Effector memory CD4-positive, alpha-beta T cell (primary cell): Measurements from ENCODE around the gene RNU2-63P.
A peak's percentile ranks its signal among the peaks of the same experiment; 100 is the strongest.
"Not testable (repeated sequence)": the region's sequence is repeated elsewhere in the genome, so short reads cannot be mapped to it uniquely, and the experiment has no call there.

Experiments
- DNase-seq, 3 donors: peaks; one replicate each; pipeline ENCODE4 v3.0.0-alpha.2; 2020
- H3K27ac ChIP-seq: 2 replicates; pipeline ENCODE4 v1.7.0; 2013; ENCODE audit warnings: mild to moderate bottlenecking, low read length, moderate library complexity; ENCODE audit not compliant: insufficient read depth, poor library complexity, severe bottlenecking
- H3K27me3 ChIP-seq: replicated peaks from 2 replicates; pipeline ENCODE4 v1.7.0; 2013; ENCODE audit warnings: mild to moderate bottlenecking, low read length; ENCODE audit not compliant: insufficient read depth, control insufficient read depth, poor library complexity, severe bottlenecking
- H3K36me3 ChIP-seq: 2 replicates; pipeline ENCODE4 v1.7.0; 2013; ENCODE audit warnings: mild to moderate bottlenecking, low read length, moderate library complexity; ENCODE audit not compliant: control insufficient read depth, insufficient read depth
- H3K4me1 ChIP-seq: 2 replicates; pipeline ENCODE4 v1.7.0; 2013; ENCODE audit warnings: low read length, mild to moderate bottlenecking; ENCODE audit not compliant: control insufficient read depth, insufficient read depth, poor library complexity, severe bottlenecking
- H3K4me3 ChIP-seq: 2 replicates; pipeline ENCODE4 v1.7.0; 2013; ENCODE audit warnings: low read length, low read depth, mild to moderate bottlenecking; ENCODE audit not compliant: insufficient read depth, poor library complexity, severe bottlenecking
- H3K9me3 ChIP-seq: 2 replicates; pipeline ENCODE4 v1.7.0; 2013; ENCODE audit warnings: mild to moderate bottlenecking, low read length, moderate library complexity; ENCODE audit not compliant: control insufficient read depth

Gene RNU2-63P

GRCh38 chr2:88032070-88032702 lies 15.8 kb upstream of the RNU2-63P start:
- no peak overlapping the region for H3K27ac ChIP-seq
- no peak overlapping the region for H3K4me3 ChIP-seq
- H3K36me3 ChIP-seq, result peaks cover 26% of the 10 kb centered on the region
- H3K9me3 ChIP-seq, result no peaks in the 10 kb centered on the region
- DNase-seq, result no peak
- H3K4me1 ChIP-seq, result no peaks in the 10 kb centered on the region
- no peaks in the 10 kb centered on the region for H3K27me3 ChIP-seq

- no peak overlapping the region for H3K4me3 ChIP-seq
- H3K36me3 ChIP-seq, result peaks cover 18% of the 10 kb centered on the region
- no peaks in the 10 kb centered on the region for H3K4me1 ChIP-seq
- H3K27ac ChIP-seq, result no peak overlapping the region
- no peaks in the 10 kb centered on the region for H3K9me3 ChIP-seq
- no peak for DNase-seq
- H3K27me3 ChIP-seq, result no peaks in the 10 kb centered on the region
Measured at GRCh38 chr2:88028931-88029330, 12.6 kb upstream of the RNU2-63P start.

- no peaks in the 10 kb centered on the region for H3K9me3 ChIP-seq
- H3K27me3 ChIP-seq, result no peaks in the 10 kb centered on the region
- H3K4me3 ChIP-seq, result no peak overlapping the region
- H3K36me3 ChIP-seq, result peaks cover 18% of the 10 kb centered on the region
- DNase-seq, result no peak
- no peaks in the 10 kb centered on the region for H3K4me1 ChIP-seq
- no peak overlapping the region for H3K27ac ChIP-seq
Measured at GRCh38 chr2:88027697-88028389, 11.5 kb upstream of the RNU2-63P start.

- Histone ChIP-seq H3K36me3 (peaks cover 11% of the 10 kb centered on the region), H3K4me1 (no peaks in the 10 kb centered on the region), H3K27me3 (no peaks in the 10 kb centered on the region), H3K4me3 (no peak overlapping the region), H3K27ac (no peak overlapping the region), H3K9me3 (no peaks in the 10 kb centered on the region)
- DNase-seq, result no peak
Measured at GRCh38 chr2:88024509-88024908, 8.2 kb upstream of the RNU2-63P start.

- H3K9me3 ChIP-seq, result no peaks in the 10 kb centered on the region
- DNase-seq, result no peak
- H3K27ac ChIP-seq, result no peak overlapping the region
- H3K36me3 ChIP-seq, result peaks cover under 1% of the 10 kb centered on the region
- no peaks in the 10 kb centered on the region for H3K4me1 ChIP-seq
- H3K4me3 ChIP-seq, result no peak overlapping the region
- H3K27me3 ChIP-seq, result no peaks in the 10 kb centered on the region
Measured at GRCh38 chr2:88022669-88022921, 6.2 kb upstream of the RNU2-63P start.

- no peak for DNase-seq
- no peak overlapping the region for H3K4me3 ChIP-seq
- no peak overlapping the region for H3K27ac ChIP-seq
- H3K36me3 ChIP-seq, result no peaks in the 10 kb centered on the region
- no peaks in the 10 kb centered on the region for H3K9me3 ChIP-seq
- peaks cover 4% of the 10 kb centered on the region for H3K4me1 ChIP-seq
- no peaks in the 10 kb centered on the region for H3K27me3 ChIP-seq
Measured at GRCh38 chr2:88019985-88020384, 3.6 kb upstream of the RNU2-63P start.

- no peak for DNase-seq
Measured at GRCh38 chr2:88018909-88019308, 2.6 kb upstream of the RNU2-63P start.

GRCh38 chr2:88018077-88018805 lies 1.9 kb upstream of the RNU2-63P start:
- H3K9me3 ChIP-seq, H3K4me1 ChIP-seq, DNase-seq, H3K36me3 ChIP-seq, H3K27ac ChIP-seq, H3K27me3 ChIP-seq, H3K4me3 ChIP-seq: not testable (repeated sequence)

More at GRCh38 chr2:88018909-88019308, 2.6 kb upstream of the RNU2-63P start:
- H3K36me3 ChIP-seq, result no peaks in the 10 kb centered on the region
- no peak overlapping the region for H3K4me3 ChIP-seq
- no peaks in the 10 kb centered on the region for H3K27me3 ChIP-seq
- H3K9me3 ChIP-seq, result no peaks in the 10 kb centered on the region
- H3K4me1 ChIP-seq, result peaks cover 4% of the 10 kb centered on the region
- no peak overlapping the region for H3K27ac ChIP-seq

GRCh38 chr2:88017780-88018038 lies 1.4 kb upstream of the RNU2-63P start:
- not testable (repeated sequence) for H3K9me3 ChIP-seq, DNase-seq, H3K27ac ChIP-seq, H3K4me3 ChIP-seq, H3K4me1 ChIP-seq, H3K36me3 ChIP-seq, H3K27me3 ChIP-seq

GRCh38 chr2:88016960-88017779 lies 823 bp upstream of the RNU2-63P start:
- peak in 1 of 3 donors; percentile 46 for DNase-seq
- Histone ChIP-seq H3K4me1 (peaks cover 4% of the 10 kb centered on the region), H3K27me3 (no peaks in the 10 kb centered on the region), H3K9me3 (no peaks in the 10 kb centered on the region), H3K27ac (peak overlapping the region; percentile 84), H3K4me3 (peak overlapping the region; percentile 81), H3K36me3 (no peaks in the 10 kb centered on the region)
